ENCODE measurements around the gene ARFGAP3. TPM values are rescaled to one million over a fixed set of nuclear protein-coding genes. Genes with fewer than 3 reads are reported as not detected.

Gene ARFGAP3
- total RNA-seq, 1 donor from 2014 or later, result 59.5 TPM

- no peak overlapping the region for H3K27ac Mint-ChIP-seq (ENCODE audit: unreplicated experiment)
- Histone ChIP-seq H3K4me3 (ENCODE audit: insufficient read depth, low read depth, low read length) (no peak overlapping the region), H4K20me1 (ENCODE audit: insufficient read depth, low read length) (peaks cover 7% of the 10 kb centered on the region), H3K4me1 (ENCODE audit: insufficient read depth, low read length) (no peaks in the 10 kb centered on the region), H3K27me3 (ENCODE audit: insufficient read depth, low read length) (no peaks in the 10 kb centered on the region), H3K4me2 (ENCODE audit: low read length) (no peak overlapping the region), H2AFZ (ENCODE audit: low read depth, low read length) (no peak overlapping the region), H3K9me3 (ENCODE audit: insufficient read depth, low read depth, low read length) (no peaks in the 10 kb centered on the region), H3K27ac (ENCODE audit: low read depth, low read length) (no peak overlapping the region), H3K79me2 (ENCODE audit: insufficient read depth, low read length) (no peaks in the 10 kb centered on the region), H3K9ac (ENCODE audit: low read length) (no peak overlapping the region), H3K36me3 (ENCODE audit: insufficient read depth, low read length) (peaks cover 3% of the 10 kb centered on the region)
- no peaks in the 10 kb centered on the region for H3K27me3 Mint-ChIP-seq (ENCODE audit: low read depth, unreplicated experiment)
- no peak for DNase-seq (ENCODE audit: low read depth)
- no peak for FAIRE-seq
- peaks cover 6% of the 10 kb centered on the region for H3K36me3 Mint-ChIP-seq (ENCODE audit: low read depth, unreplicated experiment)
- H3K9me3 Mint-ChIP-seq (ENCODE audit: unreplicated experiment), result no peaks in the 10 kb centered on the region
- H3K4me3 Mint-ChIP-seq (ENCODE audit: unreplicated experiment), result no peak overlapping the region
- peaks cover 10% of the 10 kb centered on the region for H3K4me1 Mint-ChIP-seq (ENCODE audit: low read depth, unreplicated experiment)
- no peak for TF ChIP-seq CTCF (IDR thresholded peaks at IDR 0.05; ENCODE audit: insufficient read depth, low read depth, low read length)
- TF ChIP-seq EZH2 (IDR thresholded peaks at IDR 0.05; ENCODE audit: insufficient read depth, low read length), result no peak
Observed at GRCh38 chr22:42791721-42792452, 65.2 kb downstream of the ARFGAP3 start.

- no peaks in the 10 kb centered on the region for H3K79me2 ChIP-seq (ENCODE audit: insufficient read depth, low read length)
- H2AFZ ChIP-seq (ENCODE audit: low read depth, low read length), result no peak overlapping the region
- TF ChIP-seq CTCF (IDR thresholded peaks at IDR 0.05; ENCODE audit: insufficient read depth, low read depth, low read length), result no peak
- no peak overlapping the region for H3K4me2 ChIP-seq (ENCODE audit: low read length)
- Mint-ChIP-seq H3K9me3 (ENCODE audit: unreplicated experiment) (no peaks in the 10 kb centered on the region), H3K4me1 (ENCODE audit: low read depth, unreplicated experiment) (peaks cover 8% of the 10 kb centered on the region), H3K27me3 (ENCODE audit: low read depth, unreplicated experiment) (peaks cover 7% of the 10 kb centered on the region), H3K27ac (ENCODE audit: unreplicated experiment) (no peak overlapping the region), H3K4me3 (ENCODE audit: unreplicated experiment) (no peak overlapping the region), H3K36me3 (ENCODE audit: low read depth, unreplicated experiment) (peaks cover 14% of the 10 kb centered on the region)
- no peaks in the 10 kb centered on the region for H3K36me3 ChIP-seq (ENCODE audit: insufficient read depth, low read length)
- H3K27ac ChIP-seq (ENCODE audit: low read depth, low read length), result no peak overlapping the region
- no peak overlapping the region for H3K4me3 ChIP-seq (ENCODE audit: insufficient read depth, low read depth, low read length)
- DNase-seq (ENCODE audit: low read depth) (no peak), FAIRE-seq (no peak)
- no peak overlapping the region for H3K9ac ChIP-seq (ENCODE audit: low read length)
- peaks cover 3% of the 10 kb centered on the region for H4K20me1 ChIP-seq (ENCODE audit: insufficient read depth, low read length)
- no peaks in the 10 kb centered on the region for H3K4me1 ChIP-seq (ENCODE audit: insufficient read depth, low read length)
- no peaks in the 10 kb centered on the region for H3K27me3 ChIP-seq (ENCODE audit: insufficient read depth, low read length)
- no peaks in the 10 kb centered on the region for H3K9me3 ChIP-seq (ENCODE audit: insufficient read depth, low read depth, low read length)
Observed at GRCh38 chr22:42788466-42788865, 68.6 kb downstream of the ARFGAP3 start.

GRCh38 chr22:42788021-42788420, 69.1 kb downstream of the ARFGAP3 start:
- no peak overlapping the region for H3K27ac ChIP-seq (ENCODE audit: low read depth, low read length)
- H4K20me1 ChIP-seq (ENCODE audit: insufficient read depth, low read length), result peaks cover 3% of the 10 kb centered on the region
- H3K4me1 ChIP-seq (ENCODE audit: insufficient read depth, low read length), result no peaks in the 10 kb centered on the region
- Mint-ChIP-seq H3K27ac (ENCODE audit: unreplicated experiment) (no peak overlapping the region), H3K4me1 (ENCODE audit: low read depth, unreplicated experiment) (peaks cover 8% of the 10 kb centered on the region), H3K27me3 (ENCODE audit: low read depth, unreplicated experiment) (peaks cover 7% of the 10 kb centered on the region), H3K36me3 (ENCODE audit: low read depth, unreplicated experiment) (peaks cover 14% of the 10 kb centered on the region), H3K4me3 (ENCODE audit: unreplicated experiment) (no peak overlapping the region), H3K9me3 (ENCODE audit: unreplicated experiment) (no peaks in the 10 kb centered on the region)
- no peak overlapping the region for H3K4me2 ChIP-seq (ENCODE audit: low read length)
- no peak for TF ChIP-seq CTCF (IDR thresholded peaks at IDR 0.05; ENCODE audit: insufficient read depth, low read depth, low read length)
- TF ChIP-seq EZH2 (IDR thresholded peaks at IDR 0.05; ENCODE audit: insufficient read depth, low read length), result no peak
- H3K4me3 ChIP-seq (ENCODE audit: insufficient read depth, low read depth, low read length), result no peak overlapping the region
- FAIRE-seq (no peak), DNase-seq (ENCODE audit: low read depth) (no peak)
- H2AFZ ChIP-seq (ENCODE audit: low read depth, low read length), result no peak overlapping the region
- H3K79me2 ChIP-seq (ENCODE audit: insufficient read depth, low read length), result no peaks in the 10 kb centered on the region
- H3K9me3 ChIP-seq (ENCODE audit: insufficient read depth, low read depth, low read length), result no peaks in the 10 kb centered on the region
- H3K27me3 ChIP-seq (ENCODE audit: insufficient read depth, low read length), result no peaks in the 10 kb centered on the region
- no peak overlapping the region for H3K9ac ChIP-seq (ENCODE audit: low read length)
- no peaks in the 10 kb centered on the region for H3K36me3 ChIP-seq (ENCODE audit: insufficient read depth, low read length)
